CD4-positive, alpha-beta T cell treated with Interleukin-4 for 4 hours (primary cell): ENCODE measurements around the gene SLC6A6.
"Not testable (repeated sequence)": the region's sequence is repeated elsewhere in the genome, so short reads cannot be mapped to it uniquely, and the experiment has no call there.

Experiments
- DNase-seq: peaks from one replicate; pipeline ENCODE4 v3.0.0-alpha.2; 2020

Gene SLC6A6

GRCh38 chr3:14511623-14512280, 109.3 kb downstream of the SLC6A6 start:
- DNase-seq = no peak

- no peak for DNase-seq
Observed at GRCh38 chr3:14512281-14512941, 110.0 kb downstream of the SLC6A6 start.

- DNase-seq = no peak
Observed at GRCh38 chr3:14512942-14513327, 110.5 kb downstream of the SLC6A6 start.

GRCh38 chr3:14513566-14514322, 111.3 kb downstream of the SLC6A6 start:
- no peak for DNase-seq

- no peak for DNase-seq
Observed at GRCh38 chr3:14514323-14514720, 111.9 kb downstream of the SLC6A6 start.

GRCh38 chr3:14515526-14515925, 113.1 kb downstream of the SLC6A6 start:
- DNase-seq = not testable (repeated sequence)

- DNase-seq = no peak
Observed at GRCh38 chr3:14516738-14517345, 114.4 kb downstream of the SLC6A6 start.

- DNase-seq = no peak
Observed at GRCh38 chr3:14517601-14518431, 115.4 kb downstream of the SLC6A6 start.

GRCh38 chr3:14518432-14518802, 116.0 kb downstream of the SLC6A6 start:
- no peak for DNase-seq

GRCh38 chr3:14518893-14519292, 116.5 kb downstream of the SLC6A6 start:
- no peak for DNase-seq

GRCh38 chr3:14519406-14519805, 117.0 kb downstream of the SLC6A6 start:
- DNase-seq = no peak

- DNase-seq = no peak
Observed at GRCh38 chr3:14520149-14520548, 117.7 kb downstream of the SLC6A6 start.

- no peak for DNase-seq
Observed at GRCh38 chr3:14520967-14521366, 118.6 kb downstream of the SLC6A6 start.

- no peak for DNase-seq
Observed at GRCh38 chr3:14521611-14522010, 119.2 kb downstream of the SLC6A6 start.

GRCh38 chr3:14522129-14522691, 119.8 kb downstream of the SLC6A6 start:
- DNase-seq = no peak

- no peak for DNase-seq
Observed at GRCh38 chr3:14522768-14523167, 120.4 kb downstream of the SLC6A6 start.

- no peak for DNase-seq
Observed at GRCh38 chr3:14523792-14524191, 121.4 kb downstream of the SLC6A6 start.

- DNase-seq = no peak
Observed at GRCh38 chr3:14524311-14524711, 121.9 kb downstream of the SLC6A6 start.

GRCh38 chr3:14524920-14525660, 122.7 kb downstream of the SLC6A6 start:
- no peak for DNase-seq

- no peak for DNase-seq
Observed at GRCh38 chr3:14525685-14526631, 123.6 kb downstream of the SLC6A6 start.
